Thoracic aorta (tissue), 2 donors: ENCODE measurements around the gene CTDSPL. TPM values are rescaled to one million over a fixed set of nuclear protein-coding genes. Genes with fewer than 3 reads are reported as not detected.

ENCODE experiments used
- ATAC-seq: fragments of 150-250 bp; one replicate; pipeline ENCODE4 v1.8.0; 2017; ENCODE audit warnings: low read depth; ENCODE audit not compliant: insufficient number of reproducible peaks, low FRiP score
- DNase-seq: peaks from one replicate; pipeline ENCODE4 v3.0.0-alpha.2; 2020; ENCODE audit warnings: low spot score
- H3K27ac ChIP-seq, 2 donors: fragments of 200-600 bp; sonication (generic); 1 replicate in 1 of 2; 2 replicates in 1 of 2; pipeline ENCODE4 v1.5.1; 2016; ENCODE audit warnings: mild to moderate bottlenecking in 2 of 2, moderate library complexity in 2 of 2
- H3K27me3 ChIP-seq: fragments of 200-600 bp; sonication (generic); replicated peaks from 2 replicates; pipeline ENCODE4 v1.6.0; 2016; ENCODE audit warnings: mild to moderate bottlenecking; ENCODE audit not compliant: insufficient read depth
- H3K36me3 ChIP-seq: fragments of 200-600 bp; sonication (generic); one replicate; pipeline ENCODE4 v1.5.1; 2016
- H3K4me1 ChIP-seq, 2 donors: fragments of 200-600 bp; sonication (generic); 1 replicate in 1 of 2; 2 replicates in 1 of 2; pipeline versions ENCODE4 v1.5.1 to v1.6.0; 2016; ENCODE audit warnings: low read depth in 2 of 2, mild to moderate bottlenecking in 1 of 2; ENCODE audit not compliant: control insufficient read depth in 1 of 2
- H3K4me3 ChIP-seq: fragments of 200-600 bp; sonication (generic); 2 replicates; pipeline ENCODE4 v1.5.1; 2016; ENCODE audit warnings: mild to moderate bottlenecking
- H3K9me3 ChIP-seq: fragments of 200-600 bp; sonication (generic); 2 replicates; pipeline ENCODE4 v1.5.1; 2016
- CTCF ChIP-seq: fragments of 200-600 bp; sonication (generic); IDR thresholded peaks from one replicate; pipeline ENCODE4 v1.5.1; 2019; ENCODE audit warnings: antibody characterized with exemption
- total RNA-seq, 2 donors: library from RNA; depleted of rRNA; stranded (reverse); fragments of >200 nt; gene quantifications; one replicate each; pipeline versions ENCODE4 v1.1.0 to v1.2.3, GENCODE V29; 2016

Gene CTDSPL
- total RNA-seq, 2 donors from 2014 or later, result 55.0 to 59.6 TPM

- H3K9me3 ChIP-seq, result no peaks in the 10 kb centered on the region
- peaks cover 33 to 55% of the 10 kb centered on the region in 2 donors for H3K4me1 ChIP-seq
- no peak for DNase-seq
- no peak overlapping the region for H3K4me3 ChIP-seq
- no peaks in the 10 kb centered on the region for H3K27me3 ChIP-seq
- ATAC-seq, result no peak
- H3K36me3 ChIP-seq, result no peaks in the 10 kb centered on the region
- H3K27ac ChIP-seq, result peak overlapping the region; percentile 55 to 74
- no peak for TF ChIP-seq CTCF
These were observed 45.1 kb downstream of the CTDSPL start for GRCh38 chr3:37906734-37907282.

GRCh38 chr3:37907371-37907770 lies 45.7 kb downstream of the CTDSPL start:
- H3K27me3 ChIP-seq, result no peaks in the 10 kb centered on the region
- H3K4me1 ChIP-seq, result peaks cover 33 to 55% of the 10 kb centered on the region in 2 donors
- DNase-seq, result no peak
- no peak for TF ChIP-seq CTCF
- H3K27ac ChIP-seq, result no peak overlapping the region
- no peak overlapping the region for H3K4me3 ChIP-seq
- ATAC-seq, result no peak
- no peaks in the 10 kb centered on the region for H3K36me3 ChIP-seq
- no peaks in the 10 kb centered on the region for H3K9me3 ChIP-seq

- H3K4me1 ChIP-seq, result peaks cover 33 to 54% of the 10 kb centered on the region in 2 donors
These were observed 46.2 kb downstream of the CTDSPL start for GRCh38 chr3:37907906-37908305.

GRCh38 chr3:37909067-37909911 lies 47.6 kb downstream of the CTDSPL start:
- ATAC-seq (no peak), DNase-seq (no peak)
- H3K4me1 ChIP-seq, result peaks cover 31 to 42% of the 10 kb centered on the region in 2 donors
- no peak for TF ChIP-seq CTCF
- no peak overlapping the region for H3K4me3 ChIP-seq
- H3K36me3 ChIP-seq, result no peaks in the 10 kb centered on the region
- no peak overlapping the region for H3K27ac ChIP-seq
- H3K27me3 ChIP-seq, result no peaks in the 10 kb centered on the region
- no peaks in the 10 kb centered on the region for H3K9me3 ChIP-seq

More at GRCh38 chr3:37907906-37908305, 46.2 kb downstream of the CTDSPL start:
- no peak overlapping the region for H3K27ac ChIP-seq
- H3K27me3 ChIP-seq, result no peaks in the 10 kb centered on the region
- no peak for TF ChIP-seq CTCF
- no peak overlapping the region for H3K4me3 ChIP-seq
- DNase-seq (no peak), ATAC-seq (no peak)
- no peaks in the 10 kb centered on the region for H3K9me3 ChIP-seq
- no peaks in the 10 kb centered on the region for H3K36me3 ChIP-seq

- Histone ChIP-seq H3K27me3 (no peaks in the 10 kb centered on the region), H3K4me3 (no peak overlapping the region), H3K27ac (no peak overlapping the region), H3K36me3 (no peaks in the 10 kb centered on the region), H3K4me1 (peaks cover 16 to 27% of the 10 kb centered on the region in 2 donors), H3K9me3 (no peaks in the 10 kb centered on the region)
- no peak for DNase-seq
- TF ChIP-seq CTCF, result no peak
- ATAC-seq, result no peak
These were observed 49.2 kb downstream of the CTDSPL start for GRCh38 chr3:37910671-37911400.
